NCI-H1694 (cell line): ENCODE results near the gene AMMECR1L.
"Not testable (repeated sequence)": the region's sequence is repeated elsewhere in the genome, so short reads cannot be mapped to it uniquely, and the experiment has no call there.

ENCODE experiments used
- DNase-seq: peaks from one replicate; lab custom pipeline; 2025; lab: John Stamatoyannopoulos, UW

Gene AMMECR1L

DNA sequence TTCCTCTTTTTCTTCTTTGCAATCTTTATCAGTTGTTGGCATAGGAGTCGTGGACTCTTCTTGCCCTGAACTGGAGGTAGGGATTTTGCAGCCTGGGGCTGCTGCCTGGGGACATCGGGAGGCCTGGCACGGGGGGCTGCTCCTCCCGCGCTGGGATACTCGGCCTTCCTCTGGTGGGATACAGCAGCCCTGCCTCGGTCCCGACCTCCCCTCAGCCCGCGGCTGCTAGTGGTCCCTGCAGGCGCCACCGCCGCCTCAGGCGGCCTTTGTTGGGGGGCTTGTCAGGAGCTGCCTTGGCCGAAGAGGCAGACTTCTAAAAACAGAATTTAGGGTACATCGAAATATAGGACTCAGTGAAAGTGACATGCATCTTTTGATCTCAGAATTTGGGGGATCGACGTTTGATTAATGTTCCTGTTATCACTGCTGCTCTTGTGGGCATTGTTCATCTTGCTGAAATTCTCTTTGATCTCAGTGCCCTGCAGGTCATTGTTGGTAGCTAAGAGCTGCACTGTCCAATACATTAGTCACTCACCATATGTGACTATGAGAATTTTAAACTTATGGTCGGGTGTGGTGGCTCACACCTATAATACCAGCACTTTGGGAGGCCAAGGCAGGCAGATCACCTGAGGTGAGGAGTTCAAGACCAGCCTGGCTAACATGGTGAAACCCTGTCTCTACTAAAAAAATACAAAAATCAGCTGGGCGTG lies 44.1 kb downstream of the AMMECR1L start:
- DNase-seq, result no peak

DNA sequence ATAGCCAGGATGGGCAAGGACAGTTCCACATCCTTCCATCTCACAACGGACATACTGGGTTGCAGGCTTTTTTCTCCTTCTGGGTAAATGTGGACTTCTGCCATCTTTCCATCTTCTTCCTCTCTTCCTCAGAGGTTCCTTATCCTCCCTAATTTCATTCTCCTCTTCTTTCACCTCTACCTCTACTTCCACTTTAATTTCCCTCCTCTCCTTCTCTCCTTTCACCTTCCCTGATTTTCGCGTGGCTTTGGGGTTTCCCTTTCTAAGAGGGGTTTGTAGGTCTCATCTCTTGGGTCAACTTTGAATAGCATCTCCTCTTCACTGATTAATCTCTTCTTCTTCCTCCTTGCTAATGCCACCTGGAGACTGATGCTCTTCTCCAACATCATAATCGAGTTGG lies 44.9 kb downstream of the AMMECR1L start:
- no peak for DNase-seq

DNA sequence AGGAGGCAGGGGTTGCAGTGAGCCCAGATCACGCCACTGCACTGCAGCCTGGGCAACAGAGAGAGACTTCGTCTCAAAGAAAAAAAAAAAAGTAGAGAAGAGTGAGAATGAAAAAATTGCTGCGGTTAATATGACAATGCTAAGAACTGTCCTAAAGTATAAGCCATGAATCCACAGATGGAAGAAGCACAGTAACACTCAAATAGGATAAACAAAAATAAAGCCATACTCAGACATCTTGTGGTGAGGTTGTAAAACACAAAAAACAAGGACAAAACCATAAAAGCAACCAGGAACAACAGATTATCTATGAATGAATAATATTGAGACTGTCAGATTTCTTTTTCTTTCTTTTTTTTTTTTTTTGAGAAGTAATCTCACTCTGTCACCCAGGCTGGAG lies 50.8 kb downstream of the AMMECR1L start:
- DNase-seq, result no peak

DNA sequence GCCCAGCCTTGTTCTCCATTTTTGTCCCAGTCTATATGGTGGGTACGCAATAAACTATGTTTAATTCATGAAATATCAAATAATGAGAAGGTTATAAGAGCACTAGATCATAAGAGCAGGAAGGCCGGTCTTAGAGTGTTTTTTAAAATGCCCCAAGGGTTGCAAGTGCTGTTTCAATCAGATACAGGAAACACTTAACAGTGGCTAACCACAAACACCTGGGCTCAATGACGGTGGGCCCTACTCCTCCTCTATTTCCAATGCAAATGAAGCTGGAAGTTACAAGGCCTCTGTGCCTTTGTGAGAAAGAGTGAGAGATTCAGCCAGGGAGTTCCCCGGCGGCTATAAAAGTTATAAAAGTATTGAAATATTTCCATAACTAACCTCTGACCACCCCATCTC lies 55.9 kb downstream of the AMMECR1L start:
- DNase-seq, result no peak

DNA sequence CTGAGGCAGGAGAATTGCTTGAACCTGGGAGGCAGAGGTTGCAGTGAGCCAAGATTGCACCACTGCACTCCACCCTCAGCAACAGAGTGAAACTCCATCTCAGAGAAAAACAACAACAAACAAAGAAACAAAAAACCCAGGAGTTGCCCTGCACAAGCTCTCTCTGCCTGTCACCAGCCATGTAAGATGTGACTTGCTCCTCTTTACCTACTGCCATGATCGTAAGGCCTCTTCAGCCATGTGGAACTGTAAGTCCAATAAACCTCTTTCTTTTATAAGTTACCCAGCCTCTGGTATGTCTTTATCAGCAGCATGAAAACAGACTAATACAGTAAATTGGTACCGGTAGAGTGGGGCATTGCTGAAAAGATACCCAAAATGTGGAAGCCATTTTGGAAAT lies 59.0 kb downstream of the AMMECR1L start:
- not testable (repeated sequence) for DNase-seq

DNA sequence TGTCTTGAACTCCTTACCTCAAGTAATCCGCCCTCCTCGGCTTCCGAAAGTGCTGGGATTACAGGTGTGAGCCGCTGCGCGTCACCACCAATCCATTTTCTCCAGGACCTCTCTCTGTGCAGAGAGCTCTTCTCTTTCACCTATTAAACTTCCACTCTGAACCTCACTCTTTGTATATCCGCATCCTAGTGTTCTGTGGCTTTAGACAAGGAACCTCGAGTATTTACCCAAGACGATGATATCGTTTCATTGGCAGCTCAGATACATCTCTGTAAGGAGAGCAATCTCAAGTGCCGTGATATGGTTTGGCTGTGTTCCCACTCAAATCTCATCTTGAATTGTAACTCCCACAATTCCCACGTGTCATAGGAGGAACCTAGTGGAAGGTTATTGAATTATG lies 59.7 kb downstream of the AMMECR1L start:
- no peak for DNase-seq

DNA sequence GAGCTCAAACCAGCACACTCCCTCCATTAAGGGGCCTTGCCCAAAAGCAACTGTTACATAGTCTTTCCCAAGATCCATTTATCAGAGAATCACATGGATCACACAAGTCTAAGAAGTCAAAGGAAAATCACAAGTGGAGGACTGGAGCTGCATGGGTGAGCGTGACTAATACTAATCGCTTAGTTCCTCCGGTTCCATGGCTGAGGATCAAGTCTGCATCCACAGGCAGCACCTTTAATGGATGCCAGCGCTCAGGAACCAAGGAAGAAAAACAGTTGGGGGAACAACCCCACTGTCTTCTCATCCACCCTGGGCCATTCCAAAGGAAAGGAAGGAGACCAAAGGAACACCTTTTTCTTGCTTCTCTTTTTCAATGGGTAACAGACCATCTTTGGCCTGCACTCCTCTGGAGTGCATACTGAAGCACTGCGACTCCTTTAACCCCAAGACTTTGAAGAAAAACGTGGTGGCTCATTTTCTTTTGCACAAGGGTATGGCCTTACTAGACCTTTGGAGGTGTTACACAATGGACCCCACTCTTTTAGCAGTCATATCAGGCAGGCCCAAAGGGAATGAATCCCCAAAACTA lies 65.6 kb downstream of the AMMECR1L start:
- DNase-seq, result no peak

DNA sequence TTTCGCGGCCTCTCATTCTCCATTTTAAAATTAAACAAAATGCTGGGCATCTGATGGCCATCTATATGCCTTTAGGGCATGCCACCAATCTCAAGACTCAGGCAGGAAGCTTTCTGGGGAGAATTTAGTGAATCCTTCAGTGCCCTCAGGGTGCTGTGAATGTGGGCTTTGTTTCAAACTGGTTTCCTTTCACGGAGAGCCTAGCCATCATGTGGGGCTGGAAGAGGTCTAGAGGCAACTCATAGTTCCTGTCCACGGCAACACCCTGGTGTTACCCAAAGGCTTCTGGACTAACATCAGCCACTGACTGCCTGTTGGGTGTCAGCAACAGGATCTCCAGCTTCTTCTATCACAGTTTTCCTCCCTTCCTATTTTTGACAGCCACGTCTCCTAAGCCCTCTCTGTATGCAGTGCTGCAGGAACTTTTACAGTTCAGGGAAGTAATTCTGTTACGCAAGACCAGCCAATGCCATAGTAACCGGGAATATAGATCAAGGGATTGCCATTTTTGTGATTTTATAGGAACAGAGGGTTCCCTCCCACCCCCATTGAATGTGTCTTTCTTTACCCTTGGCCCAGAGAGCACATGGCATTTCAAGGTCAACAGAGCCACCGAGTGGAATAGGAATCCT lies 66.8 kb downstream of the AMMECR1L start:
- no peak for DNase-seq

DNA sequence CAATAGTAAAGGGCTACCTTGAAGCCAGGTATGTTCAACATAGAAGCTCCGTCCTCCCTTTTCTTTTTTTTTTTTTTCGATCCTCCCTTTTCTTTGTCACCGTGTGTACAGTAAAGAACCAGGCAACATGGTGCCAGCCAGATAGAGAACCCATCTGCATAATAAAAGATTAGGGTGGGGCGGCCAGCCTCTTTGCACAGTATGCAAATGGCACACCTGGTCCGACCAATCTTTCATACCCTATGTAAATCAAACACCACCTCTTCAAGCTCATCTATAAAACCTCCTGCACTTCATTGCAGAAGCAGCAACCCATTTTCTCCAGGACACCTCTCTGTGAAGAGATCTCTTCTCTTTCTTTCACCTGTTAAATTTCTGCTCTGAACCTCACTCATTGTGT lies 67.5 kb downstream of the AMMECR1L start:
- DNase-seq, result no peak

DNA sequence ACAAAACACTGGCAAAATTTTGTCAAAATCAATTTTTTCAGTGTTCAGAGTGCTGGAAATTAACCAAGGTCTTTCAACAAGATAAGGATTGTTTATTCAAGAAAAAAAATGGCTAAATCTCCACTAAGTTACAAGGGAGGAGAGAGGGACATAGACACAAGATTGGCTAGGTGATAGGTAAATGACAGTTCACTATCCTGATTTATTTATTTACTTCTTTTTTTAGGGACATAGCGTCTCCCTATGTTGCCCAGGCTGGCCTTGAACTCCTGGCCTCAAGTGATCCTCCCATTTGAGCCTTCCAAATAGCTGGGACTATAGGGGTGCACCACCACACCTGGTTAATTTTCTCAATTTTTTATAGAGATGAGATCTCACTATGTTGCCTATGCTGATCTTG lies 71.1 kb downstream of the AMMECR1L start:
- no peak for DNase-seq

DNA sequence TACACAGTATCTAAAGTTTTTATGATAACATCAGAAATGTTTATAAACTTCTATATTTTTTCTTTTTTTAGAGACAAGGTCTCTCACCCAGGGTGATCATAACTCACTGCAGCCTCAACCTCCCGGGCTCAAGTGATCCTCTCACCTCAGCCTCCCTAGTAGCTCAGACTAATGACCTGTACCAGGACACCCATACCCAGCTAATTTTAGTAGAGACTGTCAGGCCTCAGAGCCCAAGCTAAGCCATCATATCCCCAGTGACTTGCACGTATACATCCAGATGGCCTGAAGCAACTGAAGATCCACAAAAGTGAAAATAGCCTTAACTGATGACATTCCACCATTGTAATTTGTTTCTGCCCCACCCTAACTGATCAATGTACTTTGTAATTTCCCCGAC lies 73.3 kb downstream of the AMMECR1L start:
- DNase-seq, result not testable (repeated sequence)
